ENCODE measurements around the gene ZNF778.

DNA sequence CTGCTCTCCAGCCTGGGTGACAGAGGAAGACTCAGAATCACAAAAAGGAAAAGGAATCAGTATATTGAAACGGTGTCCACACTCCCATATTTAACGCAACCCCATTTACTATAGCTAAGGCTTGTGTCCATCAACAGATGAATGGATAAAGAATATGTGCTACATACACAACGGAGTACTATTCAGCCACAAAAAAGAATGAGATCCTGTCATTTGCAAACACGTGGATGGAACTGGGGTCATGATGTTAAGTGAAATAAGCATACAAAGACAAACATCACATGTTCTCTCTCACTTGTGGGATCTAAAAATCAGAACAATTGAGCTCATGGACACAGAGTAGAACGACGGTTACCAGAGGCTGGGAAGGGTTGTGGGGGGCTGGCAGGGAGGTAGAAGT lies 55.1 kb downstream of the ZNF778 start:
- TF ChIP-seq, protein P1, sequence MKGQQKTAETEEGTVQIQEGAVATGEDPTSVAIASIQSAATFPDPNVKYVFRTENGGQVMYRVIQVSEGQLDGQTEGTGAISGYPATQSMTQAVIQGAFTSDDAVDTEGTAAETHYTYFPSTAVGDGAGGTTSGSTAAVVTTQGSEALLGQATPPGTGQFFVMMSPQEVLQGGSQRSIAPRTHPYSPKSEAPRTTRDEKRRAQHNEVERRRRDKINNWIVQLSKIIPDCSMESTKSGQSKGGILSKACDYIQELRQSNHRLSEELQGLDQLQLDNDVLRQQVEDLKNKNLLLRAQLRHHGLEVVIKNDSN (CRISPR knock-in tag; IDR thresholded peaks at IDR 0.05): no peak
- TF ChIP-seq CTCF (IDR thresholded peaks at IDR 0.05) (no peak), STAT6 (CRISPR knock-in tag; conservative IDR thresholded peaks at IDR 0.05; ENCODE audit: low read depth) (no peak), MLX (CRISPR knock-in tag; IDR thresholded peaks at IDR 0.05) (no peak), CREB1 (CRISPR knock-in tag; IDR thresholded peaks at IDR 0.05) (no peak), FOXK1 (CRISPR knock-in tag; IDR thresholded peaks at IDR 0.05) (no peak), NR2C2 (CRISPR knock-in tag; IDR thresholded peaks at IDR 0.05) (no peak), NR3C1 (CRISPR knock-in tag; conservative IDR thresholded peaks at IDR 0.05; ENCODE audit: low read depth) (no peak)
- TF ChIP-seq, protein P2, sequence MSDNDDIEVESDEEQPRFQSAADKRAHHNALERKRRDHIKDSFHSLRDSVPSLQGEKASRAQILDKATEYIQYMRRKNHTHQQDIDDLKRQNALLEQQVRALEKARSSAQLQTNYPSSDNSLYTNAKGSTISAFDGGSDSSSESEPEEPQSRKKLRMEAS (CRISPR knock-in tag; IDR thresholded peaks at IDR 0.05): no peak
- TF ChIP-seq, protein P3, sequence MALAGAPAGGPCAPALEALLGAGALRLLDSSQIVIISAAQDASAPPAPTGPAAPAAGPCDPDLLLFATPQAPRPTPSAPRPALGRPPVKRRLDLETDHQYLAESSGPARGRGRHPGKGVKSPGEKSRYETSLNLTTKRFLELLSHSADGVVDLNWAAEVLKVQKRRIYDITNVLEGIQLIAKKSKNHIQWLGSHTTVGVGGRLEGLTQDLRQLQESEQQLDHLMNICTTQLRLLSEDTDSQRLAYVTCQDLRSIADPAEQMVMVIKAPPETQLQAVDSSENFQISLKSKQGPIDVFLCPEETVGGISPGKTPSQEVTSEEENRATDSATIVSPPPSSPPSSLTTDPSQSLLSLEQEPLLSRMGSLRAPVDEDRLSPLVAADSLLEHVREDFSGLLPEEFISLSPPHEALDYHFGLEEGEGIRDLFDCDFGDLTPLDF (CRISPR knock-in tag; IDR thresholded peaks at IDR 0.05): no peak
